HG03342 (cell line): ENCODE data around the gene CHCHD4.

Source experiments
- ATAC-seq: cut with Tn5 transposase; IDR thresholded peaks from one replicate; pipeline ENCODE4 v1.9.1; 2021; ENCODE audit warnings: mild to moderate bottlenecking, moderate library complexity; ENCODE audit not compliant: unreplicated experiment

Gene CHCHD4

GRCh38 chr3:14124615-14125192 is at the start of gene CHCHD4, which contains the start of gene TMEM43:
Gene CHCHD4, minus strand, starts transcription at chr3:14124870. Its CDS starts 194 bp downstream, at chr3:14124676.
Gene TMEM43, plus strand, starts transcription at chr3:14125052. Its CDS starts 142 bp downstream, at chr3:14125194.
- peak; percentile 90 for ATAC-seq

GRCh38 chr3:14172496-14172895 is 47.8 kb upstream of the CHCHD4 start:
- ATAC-seq, result no peak

GRCh38 chr3:14170531-14171159 is 46.0 kb upstream of the CHCHD4 start:
- ATAC-seq, result no peak

GRCh38 chr3:14169871-14170270 is 45.2 kb upstream of the CHCHD4 start:
- no peak for ATAC-seq

- no peak for ATAC-seq
These were observed 44.8 kb upstream of the CHCHD4 start for GRCh38 chr3:14169435-14169834.

GRCh38 chr3:14166877-14167603 is 42.4 kb upstream of the CHCHD4 start:
- ATAC-seq, result no peak

- ATAC-seq, result no peak
These were observed 37.5 kb upstream of the CHCHD4 start for GRCh38 chr3:14162178-14162577.

GRCh38 chr3:14161282-14161681 is 36.6 kb upstream of the CHCHD4 start:
- ATAC-seq, result no peak

- no peak for ATAC-seq
These were observed 34.8 kb upstream of the CHCHD4 start for GRCh38 chr3:14159426-14159825.

- no peak for ATAC-seq
These were observed 33.7 kb upstream of the CHCHD4 start for GRCh38 chr3:14158370-14158769.

GRCh38 chr3:14157951-14158350 is 33.3 kb upstream of the CHCHD4 start:
- ATAC-seq, result no peak

- ATAC-seq, result no peak
These were observed 32.3 kb upstream of the CHCHD4 start for GRCh38 chr3:14156843-14157561.

GRCh38 chr3:14156201-14156600 is 31.5 kb upstream of the CHCHD4 start:
- ATAC-seq, result no peak

GRCh38 chr3:14154895-14155440 is 30.3 kb upstream of the CHCHD4 start:
- no peak for ATAC-seq

GRCh38 chr3:14154276-14154675 is 29.6 kb upstream of the CHCHD4 start:
- ATAC-seq, result no peak

- no peak for ATAC-seq
These were observed 29.0 kb upstream of the CHCHD4 start for GRCh38 chr3:14153663-14154062.

GRCh38 chr3:14152963-14153355 is 28.3 kb upstream of the CHCHD4 start:
- ATAC-seq, result no peak

GRCh38 chr3:14152233-14152962 is 27.7 kb upstream of the CHCHD4 start:
- no peak for ATAC-seq

GRCh38 chr3:14151471-14152083 is 26.9 kb upstream of the CHCHD4 start:
- ATAC-seq, result no peak
